Measurements from ENCODE around the gene TMC4.
A peak's percentile ranks its signal among the peaks of the same experiment; 100 is the strongest.
"Not testable (repeated sequence)": the region's sequence is repeated elsewhere in the genome, so short reads cannot be mapped to it uniquely, and the experiment has no call there.

TMC4 gene

GRCh38 chr19:54172471-54173358, at the start of gene TMC4:
Gene TMC4, minus strand, starts transcription at chr19:54173160. Its CDS starts 43 bp downstream, at chr19:54173117.
- peaks cover 25% of the 10 kb centered on the region for H3K36me3 ChIP-seq
- H4K20me1 ChIP-seq, result no peaks in the 10 kb centered on the region
- no peak within 1 kb of the TSS for H3K4me3 ChIP-seq

GRCh38 chr19:54221947-54222346, 49.0 kb upstream of the TMC4 start:
- H3K27ac ChIP-seq, H4K20me1 ChIP-seq, H3K27me3 ChIP-seq, H3K4me3 ChIP-seq, H3K9ac ChIP-seq, H3K9me3 ChIP-seq, H3K4me2 ChIP-seq: not testable (repeated sequence)
- Histone ChIP-seq H3K36me3 (peaks cover 19% of the 10 kb centered on the region), H3K4me1 (peaks cover 17% of the 10 kb centered on the region)

More at GRCh38 chr19:54172471-54173358, at the start of gene TMC4:
- TF ChIP-seq Cebpa-rat (IDR thresholded peaks at IDR 0.05), result no peak
- H3K9me3 ChIP-seq, result no peaks in the 10 kb centered on the region
- H3K27me3 ChIP-seq, result no peaks in the 10 kb centered on the region
- H3K9ac ChIP-seq, result no peak within 1 kb of the TSS
- peak within 1 kb of the TSS; percentile 46 for H3K27ac ChIP-seq
- peak within 1 kb of the TSS; percentile 72 for H3K4me2 ChIP-seq
- H3K4me1 ChIP-seq, result peaks cover 41% of the 10 kb centered on the region

- peaks cover 37% of the 10 kb centered on the region for H3K36me3 ChIP-seq
- not testable (repeated sequence) for H3K9ac ChIP-seq, H3K27ac ChIP-seq
These were observed 46.7 kb upstream of the TMC4 start for GRCh38 chr19:54219702-54220101.

GRCh38 chr19:54218960-54219661, 46.2 kb upstream of the TMC4 start:
- Histone ChIP-seq H3K27ac (no peak overlapping the region), H3K4me1 (peaks cover 17% of the 10 kb centered on the region), H3K9ac (no peak overlapping the region), H3K4me2 (no peak overlapping the region), H3K4me3 (no peak overlapping the region), H3K36me3 (peaks cover 38% of the 10 kb centered on the region), H4K20me1 (0 out of 2 replicates have a peak, but pooled peaks cover 7% of the 10 kb centered on the region), H3K27me3 (no peaks in the 10 kb centered on the region), H3K9me3 (peaks cover 3% of the 10 kb centered on the region; the same call in 1 of the 2 replicates)
- no peak for TF ChIP-seq Cebpa-rat (IDR thresholded peaks at IDR 0.05)

More at GRCh38 chr19:54219702-54220101, 46.7 kb upstream of the TMC4 start:
- H3K27me3 ChIP-seq, H3K4me2 ChIP-seq, H3K4me3 ChIP-seq, H3K9me3 ChIP-seq, H4K20me1 ChIP-seq: not testable (repeated sequence)
- peaks cover 17% of the 10 kb centered on the region for H3K4me1 ChIP-seq

- no peak for TF ChIP-seq Cebpa-rat (IDR thresholded peaks at IDR 0.05)
- Histone ChIP-seq H3K4me3 (no peak overlapping the region), H3K9me3 (peaks cover 11% of the 10 kb centered on the region; the same call in 1 of the 2 replicates), H4K20me1 (peaks cover 11% of the 10 kb centered on the region; the same call in 1 of the 2 replicates), H3K4me2 (no peak overlapping the region), H3K9ac (no peak overlapping the region), H3K4me1 (peaks cover 10% of the 10 kb centered on the region), H3K27me3 (no peaks in the 10 kb centered on the region), H3K36me3 (peaks cover 44% of the 10 kb centered on the region), H3K27ac (no peak overlapping the region)
These were observed 45.3 kb upstream of the TMC4 start for GRCh38 chr19:54218259-54218658.

- not testable (repeated sequence) for H3K4me2 ChIP-seq, H3K4me3 ChIP-seq, H3K9ac ChIP-seq, H3K27ac ChIP-seq, H3K27me3 ChIP-seq, H3K4me1 ChIP-seq
- peaks cover 49% of the 10 kb centered on the region for H3K36me3 ChIP-seq
- H4K20me1 ChIP-seq, result peaks cover 17% of the 10 kb centered on the region; the same call in 1 of the 2 replicates
- H3K9me3 ChIP-seq, result peaks cover 14% of the 10 kb centered on the region; the same call in 1 of the 2 replicates
These were observed 44.7 kb upstream of the TMC4 start for GRCh38 chr19:54217517-54218247.

- no peak overlapping the region for H3K27ac ChIP-seq
- peaks cover 57% of the 10 kb centered on the region for H3K36me3 ChIP-seq
- no peak for TF ChIP-seq Cebpa-rat (IDR thresholded peaks at IDR 0.05)
- H3K27me3 ChIP-seq, result no peaks in the 10 kb centered on the region
- no peak overlapping the region for H3K4me2 ChIP-seq
- H3K4me1 ChIP-seq, result no peaks in the 10 kb centered on the region; the same call in 1 of the 2 replicates
- H3K4me3 ChIP-seq, result no peak overlapping the region
- H4K20me1 ChIP-seq, result peaks cover 25% of the 10 kb centered on the region
- no peak overlapping the region for H3K9ac ChIP-seq
- H3K9me3 ChIP-seq, result peaks cover 14% of the 10 kb centered on the region; the same call in 1 of the 2 replicates
These were observed 43.9 kb upstream of the TMC4 start for GRCh38 chr19:54216869-54217268.

GRCh38 chr19:54214734-54215133, 41.8 kb upstream of the TMC4 start:
- H3K9ac ChIP-seq, result not testable (repeated sequence)
- H3K36me3 ChIP-seq, result peaks cover 71% of the 10 kb centered on the region

GRCh38 chr19:54214217-54214616, 41.3 kb upstream of the TMC4 start:
- Histone ChIP-seq H3K4me1 (peaks cover 25% of the 10 kb centered on the region), H4K20me1 (peaks cover 52% of the 10 kb centered on the region), H3K36me3 (peaks cover 73% of the 10 kb centered on the region), H3K9me3 (peaks cover 14% of the 10 kb centered on the region; the same call in 1 of the 2 replicates)
- not testable (repeated sequence) for H3K9ac ChIP-seq, H3K4me3 ChIP-seq, H3K27ac ChIP-seq, H3K27me3 ChIP-seq, H3K4me2 ChIP-seq

More at GRCh38 chr19:54214734-54215133, 41.8 kb upstream of the TMC4 start:
- not testable (repeated sequence) for H3K27me3 ChIP-seq, H3K27ac ChIP-seq, H3K4me2 ChIP-seq, H3K4me3 ChIP-seq
- peaks cover 20% of the 10 kb centered on the region for H3K4me1 ChIP-seq
- peaks cover 14% of the 10 kb centered on the region; the same call in 1 of the 2 replicates for H3K9me3 ChIP-seq
- peaks cover 47% of the 10 kb centered on the region for H4K20me1 ChIP-seq

All from BLaER1 (cell line).